HEK293 (cell line): ENCODE results near the gene TFE3.

Experiments
- GLIS1 ChIP-seq: fragments of 450-650 bp; formaldehyde crosslinking; IDR thresholded peaks from 2 replicates; pipeline ENCODE4 v1.5.1; 2016; ENCODE audit warnings: missing biosample characterization, missing genetic modification characterization
- HOXD13 ChIP-seq: sonication (generic); formaldehyde crosslinking; IDR thresholded peaks from 2 replicates; pipeline ENCODE4 v1.8.0; 2022; ENCODE audit warnings: missing genetic modification reagents, borderline replicate concordance
- REPIN1 ChIP-seq: fragments of 450-650 bp; formaldehyde crosslinking; IDR thresholded peaks from 2 replicates; pipeline ENCODE4 v1.5.1; 2017; ENCODE audit warnings: missing biosample characterization, missing genetic modification characterization, low read depth
- ZFP69B ChIP-seq: fragments of 450-650 bp; formaldehyde crosslinking; IDR thresholded peaks from 2 replicates; pipeline ENCODE4 v1.5.1; 2016; ENCODE audit warnings: missing biosample characterization, missing genetic modification characterization
- ZNF24 ChIP-seq: fragments of 450-650 bp; formaldehyde crosslinking; IDR thresholded peaks from 2 replicates; pipeline ENCODE4 v1.5.1; 2016; ENCODE audit warnings: missing biosample characterization, missing genetic modification characterization
- ZNF394 ChIP-seq: fragments of 450-650 bp; formaldehyde crosslinking; IDR thresholded peaks from 2 replicates; pipeline ENCODE4 v1.5.1; 2016; ENCODE audit warnings: missing biosample characterization, missing genetic modification characterization, mild to moderate bottlenecking, moderate library complexity, borderline replicate concordance
- ZNF426 ChIP-seq: fragments of 450-650 bp; formaldehyde crosslinking; IDR thresholded peaks from 2 replicates; pipeline ENCODE4 v1.5.1; 2017; ENCODE audit warnings: missing biosample characterization, missing genetic modification characterization, mild to moderate bottlenecking, inconsistent platforms, moderate library complexity
- ZNF473 ChIP-seq: fragments of 450-650 bp; formaldehyde crosslinking; IDR thresholded peaks from 2 replicates; pipeline ENCODE4 v1.5.1; 2017; ENCODE audit warnings: missing biosample characterization, missing genetic modification characterization
- ZNF501 ChIP-seq: fragments of 450-650 bp; formaldehyde crosslinking; IDR thresholded peaks from 2 replicates; pipeline ENCODE4 v1.5.1; 2016; ENCODE audit warnings: missing biosample characterization, missing genetic modification characterization
- ZNF521 ChIP-seq: fragments of 450-650 bp; formaldehyde crosslinking; IDR thresholded peaks from 2 replicates; pipeline ENCODE4 v1.5.1; 2017; ENCODE audit warnings: missing biosample characterization, mild to moderate bottlenecking, missing genetic modification characterization
- ZNF555 ChIP-seq: fragments of 450-650 bp; formaldehyde crosslinking; conservative IDR thresholded peaks from 2 replicates; pipeline ENCODE4 v1.5.1; 2017; ENCODE audit warnings: missing biosample characterization, mild to moderate bottlenecking, missing genetic modification characterization, inconsistent platforms
- ZNF664 ChIP-seq: fragments of 450-650 bp; formaldehyde crosslinking; IDR thresholded peaks from 2 replicates; pipeline ENCODE4 v1.5.1; 2016; ENCODE audit warnings: missing biosample characterization, missing genetic modification characterization
- ZXDB ChIP-seq: fragments of 450-650 bp; formaldehyde crosslinking; IDR thresholded peaks from 2 replicates; pipeline ENCODE4 v1.5.1; 2016; ENCODE audit warnings: missing biosample characterization, missing genetic modification characterization
- TF ChIP-seq, protein P1 (sequence below): fragments of 450-650 bp; formaldehyde crosslinking; conservative IDR thresholded peaks from 2 replicates; pipeline ENCODE4 v1.5.1; 2016; ENCODE audit warnings: low read depth, missing biosample characterization, missing genetic modification characterization
- TF ChIP-seq, protein P2 (sequence below): fragments of 450-650 bp; formaldehyde crosslinking; IDR thresholded peaks from 2 replicates; pipeline ENCODE4 v1.5.1; 2016; ENCODE audit warnings: missing biosample characterization, missing genetic modification characterization
- TF ChIP-seq, protein P3 (sequence below): fragments of 450-650 bp; formaldehyde crosslinking; IDR thresholded peaks from 2 replicates; pipeline ENCODE4 v1.5.1; 2016; ENCODE audit warnings: missing biosample characterization, missing genetic modification characterization
- TF ChIP-seq, protein P4 (sequence below): fragments of 450-650 bp; formaldehyde crosslinking; IDR thresholded peaks from 2 replicates; pipeline ENCODE4 v1.5.1; 2016; ENCODE audit warnings: missing biosample characterization, missing genetic modification characterization
- TF ChIP-seq, protein P5 (sequence below): fragments of 450-650 bp; formaldehyde crosslinking; IDR thresholded peaks from 2 replicates; pipeline ENCODE4 v1.5.1; 2017; ENCODE audit warnings: missing biosample characterization, missing genetic modification characterization
- TF ChIP-seq, protein P6 (sequence below): fragments of 450-650 bp; formaldehyde crosslinking; IDR thresholded peaks from 2 replicates; pipeline ENCODE4 v1.5.0; 2017; ENCODE audit warnings: missing biosample characterization, missing genetic modification characterization, borderline replicate concordance
- TF ChIP-seq, protein P7 (sequence below): fragments of 450-650 bp; formaldehyde crosslinking; optimal IDR thresholded peaks from 2 replicates; pipeline ENCODE3; 2016; ENCODE audit warnings: missing biosample characterization, mild to moderate bottlenecking, missing genetic modification characterization
- TF ChIP-seq, protein P8 (sequence below): fragments of 450-650 bp; formaldehyde crosslinking; IDR thresholded peaks from 2 replicates; pipeline ENCODE4; 2016; ENCODE audit warnings: missing biosample characterization, missing genetic modification characterization

Gene TFE3

DNA sequence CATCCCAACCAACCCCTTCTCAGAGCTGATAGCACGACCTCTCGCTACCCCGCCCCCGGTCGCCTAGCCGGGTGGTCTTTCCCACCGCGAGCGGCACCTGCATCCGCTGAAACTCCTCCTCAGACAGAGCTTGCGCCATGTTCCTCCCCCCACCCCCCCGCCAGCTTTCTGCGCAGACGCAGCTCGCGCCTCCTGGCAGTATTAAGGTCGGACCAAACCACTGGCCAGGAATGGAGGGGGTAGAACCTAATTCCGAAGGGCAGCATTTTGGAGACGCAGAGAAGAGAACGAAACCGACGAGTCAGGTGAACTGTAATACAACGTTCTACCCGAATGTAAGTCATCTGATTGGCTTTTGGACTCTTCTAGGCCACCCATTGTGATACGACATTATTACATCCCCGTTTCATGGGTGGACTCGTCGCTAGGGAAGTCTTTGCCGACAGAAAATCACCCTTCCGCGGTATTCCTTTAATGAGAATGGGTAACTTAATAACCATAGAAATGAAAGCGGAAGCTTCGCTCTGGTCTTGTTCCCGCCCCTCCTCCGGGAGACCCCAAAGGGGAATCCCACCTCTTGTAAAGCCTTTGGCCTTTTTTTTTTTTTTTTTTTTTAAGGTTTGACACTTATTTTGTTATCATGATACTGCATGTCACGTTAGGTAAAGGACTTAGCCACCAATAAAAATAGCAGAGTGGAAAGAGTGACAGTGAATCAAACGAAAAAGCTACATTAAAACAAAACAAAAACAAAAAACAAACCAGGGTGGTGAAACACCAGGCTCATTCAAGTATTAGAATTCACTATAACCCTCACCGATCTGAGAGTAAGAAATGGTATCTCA is 40.8 kb downstream of the TFE3 start, which contains the start of gene GRIPAP1 (continued):
- TF ChIP-seq, protein P1, sequence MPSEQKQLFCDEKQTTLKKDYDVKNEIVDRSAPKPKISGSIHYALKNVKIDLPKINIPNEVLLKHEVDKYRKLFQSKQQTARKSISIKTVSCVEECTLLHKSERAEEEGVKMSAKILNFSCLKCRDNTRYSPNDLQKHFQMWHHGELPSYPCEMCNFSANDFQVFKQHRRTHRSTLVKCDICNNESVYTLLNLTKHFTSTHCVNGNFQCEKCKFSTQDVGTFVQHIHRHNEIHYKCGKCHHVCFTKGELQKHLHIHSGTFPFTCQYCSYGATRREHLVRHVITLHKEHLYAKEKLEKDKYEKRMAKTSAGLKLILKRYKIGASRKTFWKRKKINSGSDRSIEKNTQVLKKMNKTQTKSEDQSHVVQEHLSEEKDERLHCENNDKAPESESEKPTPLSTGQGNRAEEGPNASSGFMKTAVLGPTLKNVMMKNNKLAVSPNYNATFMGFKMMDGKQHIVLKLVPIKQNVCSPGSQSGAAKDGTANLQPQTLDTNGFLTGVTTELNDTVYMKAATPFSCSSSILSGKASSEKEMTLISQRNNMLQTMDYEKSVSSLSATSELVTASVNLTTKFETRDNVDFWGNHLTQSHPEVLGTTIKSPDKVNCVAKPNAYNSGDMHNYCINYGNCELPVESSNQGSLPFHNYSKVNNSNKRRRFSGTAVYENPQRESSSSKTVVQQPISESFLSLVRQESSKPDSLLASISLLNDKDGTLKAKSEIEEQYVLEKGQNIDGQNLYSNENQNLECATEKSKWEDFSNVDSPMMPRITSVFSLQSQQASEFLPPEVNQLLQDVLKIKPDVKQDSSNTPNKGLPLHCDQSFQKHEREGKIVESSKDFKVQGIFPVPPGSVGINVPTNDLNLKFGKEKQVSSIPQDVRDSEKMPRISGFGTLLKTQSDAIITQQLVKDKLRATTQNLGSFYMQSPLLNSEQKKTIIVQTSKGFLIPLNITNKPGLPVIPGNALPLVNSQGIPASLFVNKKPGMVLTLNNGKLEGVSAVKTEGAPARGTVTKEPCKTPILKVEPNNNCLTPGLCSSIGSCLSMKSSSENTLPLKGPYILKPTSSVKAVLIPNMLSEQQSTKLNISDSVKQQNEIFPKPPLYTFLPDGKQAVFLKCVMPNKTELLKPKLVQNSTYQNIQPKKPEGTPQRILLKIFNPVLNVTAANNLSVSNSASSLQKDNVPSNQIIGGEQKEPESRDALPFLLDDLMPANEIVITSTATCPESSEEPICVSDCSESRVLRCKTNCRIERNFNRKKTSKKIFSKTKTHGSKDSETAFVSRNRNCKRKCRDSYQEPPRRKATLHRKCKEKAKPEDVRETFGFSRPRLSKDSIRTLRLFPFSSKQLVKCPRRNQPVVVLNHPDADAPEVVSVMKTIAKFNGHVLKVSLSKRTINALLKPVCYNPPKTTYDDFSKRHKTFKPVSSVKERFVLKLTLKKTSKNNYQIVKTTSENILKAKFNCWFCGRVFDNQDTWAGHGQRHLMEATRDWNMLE (tag by site-specific recombination), result peak; percentile 26; the same call in 1 of the 2 replicates
- TF ChIP-seq ZNF501 (tag by site-specific recombination), result peak; percentile 68
- TF ChIP-seq ZXDB (tag by site-specific recombination), result peak; percentile 84
- TF ChIP-seq, protein P2, sequence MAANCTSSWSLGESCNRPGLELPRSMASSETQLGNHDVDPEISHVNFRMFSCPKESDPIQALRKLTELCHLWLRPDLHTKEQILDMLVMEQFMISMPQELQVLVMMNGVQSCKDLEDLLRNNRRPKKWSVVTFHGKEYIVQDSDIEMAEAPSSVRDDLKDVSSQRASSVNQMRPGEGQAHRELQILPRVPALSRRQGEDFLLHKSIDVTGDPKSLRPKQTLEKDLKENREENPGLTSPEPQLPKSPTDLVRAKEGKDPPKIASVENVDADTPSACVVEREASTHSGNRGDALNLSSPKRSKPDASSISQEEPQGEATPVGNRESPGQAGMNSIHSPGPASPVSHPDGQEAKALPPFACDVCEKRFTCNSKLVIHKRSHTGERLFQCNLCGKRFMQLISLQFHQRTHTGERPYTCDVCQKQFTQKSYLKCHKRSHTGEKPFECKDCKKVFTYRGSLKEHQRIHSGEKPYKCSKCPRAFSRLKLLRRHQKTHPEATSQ (tag by site-specific recombination), result no peak
- no peak for TF ChIP-seq ZFP69B (tag by site-specific recombination)
- TF ChIP-seq HOXD13 (CRISPR knock-in tag), result 0 out of 2 replicates have a peak, but pooled peaks have one; percentile 13
- peak; percentile 56 for TF ChIP-seq GLIS1 (tag by site-specific recombination)
- no peak for TF ChIP-seq ZNF426 (tag by site-specific recombination)
- TF ChIP-seq, protein P3, sequence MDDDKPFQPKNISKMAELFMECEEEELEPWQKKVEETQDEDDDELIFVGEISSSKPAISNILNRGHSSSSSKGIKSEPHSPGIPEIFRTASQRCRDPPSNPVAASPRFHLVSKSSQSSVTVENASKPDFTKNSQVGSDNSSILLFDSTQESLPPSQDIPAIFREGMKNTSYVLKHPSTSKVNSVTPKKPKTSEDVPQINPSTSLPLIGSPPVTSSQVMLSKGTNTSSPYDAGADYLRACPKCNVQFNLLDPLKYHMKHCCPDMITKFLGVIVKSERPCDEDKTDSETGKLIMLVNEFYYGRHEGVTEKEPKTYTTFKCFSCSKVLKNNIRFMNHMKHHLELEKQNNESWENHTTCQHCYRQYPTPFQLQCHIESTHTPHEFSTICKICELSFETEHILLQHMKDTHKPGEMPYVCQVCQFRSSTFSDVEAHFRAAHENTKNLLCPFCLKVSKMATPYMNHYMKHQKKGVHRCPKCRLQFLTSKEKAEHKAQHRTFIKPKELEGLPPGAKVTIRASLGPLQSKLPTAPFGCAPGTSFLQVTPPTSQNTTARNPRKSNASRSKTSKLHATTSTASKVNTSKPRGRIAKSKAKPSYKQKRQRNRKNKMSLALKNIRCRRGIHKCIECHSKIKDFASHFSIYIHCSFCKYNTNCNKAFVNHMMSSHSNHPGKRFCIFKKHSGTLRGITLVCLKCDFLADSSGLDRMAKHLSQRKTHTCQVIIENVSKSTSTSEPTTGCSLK (tag by site-specific recombination), result no peak
- TF ChIP-seq ZNF521 (tag by site-specific recombination), result no peak
- TF ChIP-seq, protein P4, sequence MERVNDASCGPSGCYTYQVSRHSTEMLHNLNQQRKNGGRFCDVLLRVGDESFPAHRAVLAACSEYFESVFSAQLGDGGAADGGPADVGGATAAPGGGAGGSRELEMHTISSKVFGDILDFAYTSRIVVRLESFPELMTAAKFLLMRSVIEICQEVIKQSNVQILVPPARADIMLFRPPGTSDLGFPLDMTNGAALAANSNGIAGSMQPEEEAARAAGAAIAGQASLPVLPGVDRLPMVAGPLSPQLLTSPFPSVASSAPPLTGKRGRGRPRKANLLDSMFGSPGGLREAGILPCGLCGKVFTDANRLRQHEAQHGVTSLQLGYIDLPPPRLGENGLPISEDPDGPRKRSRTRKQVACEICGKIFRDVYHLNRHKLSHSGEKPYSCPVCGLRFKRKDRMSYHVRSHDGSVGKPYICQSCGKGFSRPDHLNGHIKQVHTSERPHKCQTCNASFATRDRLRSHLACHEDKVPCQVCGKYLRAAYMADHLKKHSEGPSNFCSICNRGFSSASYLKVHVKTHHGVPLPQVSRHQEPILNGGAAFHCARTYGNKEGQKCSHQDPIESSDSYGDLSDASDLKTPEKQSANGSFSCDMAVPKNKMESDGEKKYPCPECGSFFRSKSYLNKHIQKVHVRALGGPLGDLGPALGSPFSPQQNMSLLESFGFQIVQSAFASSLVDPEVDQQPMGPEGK, result peak; percentile 98
- TF ChIP-seq ZNF473 (tag by site-specific recombination), result no peak
- TF ChIP-seq, protein P5, sequence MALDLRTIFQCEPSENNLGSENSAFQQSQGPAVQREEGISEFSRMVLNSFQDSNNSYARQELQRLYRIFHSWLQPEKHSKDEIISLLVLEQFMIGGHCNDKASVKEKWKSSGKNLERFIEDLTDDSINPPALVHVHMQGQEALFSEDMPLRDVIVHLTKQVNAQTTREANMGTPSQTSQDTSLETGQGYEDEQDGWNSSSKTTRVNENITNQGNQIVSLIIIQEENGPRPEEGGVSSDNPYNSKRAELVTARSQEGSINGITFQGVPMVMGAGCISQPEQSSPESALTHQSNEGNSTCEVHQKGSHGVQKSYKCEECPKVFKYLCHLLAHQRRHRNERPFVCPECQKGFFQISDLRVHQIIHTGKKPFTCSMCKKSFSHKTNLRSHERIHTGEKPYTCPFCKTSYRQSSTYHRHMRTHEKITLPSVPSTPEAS (tag by site-specific recombination), result no peak
- TF ChIP-seq ZNF394 (tag by site-specific recombination), result no peak
- TF ChIP-seq REPIN1 (tag by site-specific recombination), result no peak
- no peak for TF ChIP-seq ZNF24 (tag by site-specific recombination)
- TF ChIP-seq ZNF555, result no peak
- TF ChIP-seq, protein P6, sequence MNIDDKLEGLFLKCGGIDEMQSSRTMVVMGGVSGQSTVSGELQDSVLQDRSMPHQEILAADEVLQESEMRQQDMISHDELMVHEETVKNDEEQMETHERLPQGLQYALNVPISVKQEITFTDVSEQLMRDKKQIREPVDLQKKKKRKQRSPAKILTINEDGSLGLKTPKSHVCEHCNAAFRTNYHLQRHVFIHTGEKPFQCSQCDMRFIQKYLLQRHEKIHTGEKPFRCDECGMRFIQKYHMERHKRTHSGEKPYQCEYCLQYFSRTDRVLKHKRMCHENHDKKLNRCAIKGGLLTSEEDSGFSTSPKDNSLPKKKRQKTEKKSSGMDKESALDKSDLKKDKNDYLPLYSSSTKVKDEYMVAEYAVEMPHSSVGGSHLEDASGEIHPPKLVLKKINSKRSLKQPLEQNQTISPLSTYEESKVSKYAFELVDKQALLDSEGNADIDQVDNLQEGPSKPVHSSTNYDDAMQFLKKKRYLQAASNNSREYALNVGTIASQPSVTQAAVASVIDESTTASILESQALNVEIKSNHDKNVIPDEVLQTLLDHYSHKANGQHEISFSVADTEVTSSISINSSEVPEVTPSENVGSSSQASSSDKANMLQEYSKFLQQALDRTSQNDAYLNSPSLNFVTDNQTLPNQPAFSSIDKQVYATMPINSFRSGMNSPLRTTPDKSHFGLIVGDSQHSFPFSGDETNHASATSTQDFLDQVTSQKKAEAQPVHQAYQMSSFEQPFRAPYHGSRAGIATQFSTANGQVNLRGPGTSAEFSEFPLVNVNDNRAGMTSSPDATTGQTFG (tag by site-specific recombination), result no peak
- TF ChIP-seq ZNF664, result no peak
- TF ChIP-seq, protein P7, sequence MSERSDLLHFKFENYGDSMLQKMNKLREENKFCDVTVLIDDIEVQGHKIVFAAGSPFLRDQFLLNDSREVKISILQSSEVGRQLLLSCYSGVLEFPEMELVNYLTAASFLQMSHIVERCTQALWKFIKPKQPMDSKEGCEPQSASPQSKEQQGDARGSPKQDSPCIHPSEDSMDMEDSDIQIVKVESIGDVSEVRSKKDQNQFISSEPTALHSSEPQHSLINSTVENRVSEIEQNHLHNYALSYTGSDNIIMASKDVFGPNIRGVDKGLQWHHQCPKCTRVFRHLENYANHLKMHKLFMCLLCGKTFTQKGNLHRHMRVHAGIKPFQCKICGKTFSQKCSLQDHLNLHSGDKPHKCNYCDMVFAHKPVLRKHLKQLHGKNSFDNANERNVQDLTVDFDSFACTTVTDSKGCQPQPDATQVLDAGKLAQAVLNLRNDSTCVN (tag by site-specific recombination), result no peak
- TF ChIP-seq, protein P8, sequence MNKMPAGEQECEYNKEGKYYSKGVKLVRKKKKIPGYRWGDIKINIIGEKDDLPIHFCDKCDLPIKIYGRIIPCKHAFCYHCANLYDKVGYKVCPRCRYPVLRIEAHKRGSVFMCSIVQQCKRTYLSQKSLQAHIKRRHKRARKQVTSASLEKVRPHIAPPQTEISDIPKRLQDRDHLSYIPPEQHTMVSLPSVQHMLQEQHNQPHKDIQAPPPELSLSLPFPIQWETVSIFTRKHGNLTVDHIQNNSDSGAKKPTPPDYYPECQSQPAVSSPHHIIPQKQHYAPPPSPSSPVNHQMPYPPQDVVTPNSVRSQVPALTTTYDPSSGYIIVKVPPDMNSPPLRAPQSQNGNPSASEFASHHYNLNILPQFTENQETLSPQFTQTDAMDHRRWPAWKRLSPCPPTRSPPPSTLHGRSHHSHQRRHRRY (tag by site-specific recombination), result no peak
